ENCODE data around the gene PDE4B.

DNA sequence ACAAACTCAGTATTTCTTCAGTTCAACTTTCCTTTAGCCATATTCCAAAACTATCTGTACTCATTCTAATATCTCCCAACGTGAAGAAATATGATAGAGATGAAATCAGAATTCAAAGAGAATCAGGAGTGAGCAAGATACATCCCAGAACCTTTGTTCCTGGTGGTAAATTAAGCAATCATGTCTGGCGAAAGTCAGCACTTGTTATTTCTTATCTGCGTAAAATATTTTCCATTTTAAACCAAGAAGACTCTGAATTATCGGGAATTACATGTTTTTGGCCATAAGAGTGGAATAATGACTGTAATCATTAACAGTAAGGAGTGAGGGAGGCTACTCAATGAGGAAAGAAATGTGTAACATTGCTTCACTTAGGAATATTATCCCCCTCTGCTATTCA lies 253.7 kb downstream of the PDE4B start:
- TF ChIP-seq, protein P1, sequence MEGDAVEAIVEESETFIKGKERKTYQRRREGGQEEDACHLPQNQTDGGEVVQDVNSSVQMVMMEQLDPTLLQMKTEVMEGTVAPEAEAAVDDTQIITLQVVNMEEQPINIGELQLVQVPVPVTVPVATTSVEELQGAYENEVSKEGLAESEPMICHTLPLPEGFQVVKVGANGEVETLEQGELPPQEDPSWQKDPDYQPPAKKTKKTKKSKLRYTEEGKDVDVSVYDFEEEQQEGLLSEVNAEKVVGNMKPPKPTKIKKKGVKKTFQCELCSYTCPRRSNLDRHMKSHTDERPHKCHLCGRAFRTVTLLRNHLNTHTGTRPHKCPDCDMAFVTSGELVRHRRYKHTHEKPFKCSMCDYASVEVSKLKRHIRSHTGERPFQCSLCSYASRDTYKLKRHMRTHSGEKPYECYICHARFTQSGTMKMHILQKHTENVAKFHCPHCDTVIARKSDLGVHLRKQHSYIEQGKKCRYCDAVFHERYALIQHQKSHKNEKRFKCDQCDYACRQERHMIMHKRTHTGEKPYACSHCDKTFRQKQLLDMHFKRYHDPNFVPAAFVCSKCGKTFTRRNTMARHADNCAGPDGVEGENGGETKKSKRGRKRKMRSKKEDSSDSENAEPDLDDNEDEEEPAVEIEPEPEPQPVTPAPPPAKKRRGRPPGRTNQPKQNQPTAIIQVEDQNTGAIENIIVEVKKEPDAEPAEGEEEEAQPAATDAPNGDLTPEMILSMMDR (IDR thresholded peaks at IDR 0.05; ENCODE audit: insufficient read depth, low read depth, low read length): no peak
- TF ChIP-seq EZH2 (IDR thresholded peaks at IDR 0.05; ENCODE audit: insufficient read depth, low read length): no peak
